ENCODE results near the gene SCFD2.
A peak's percentile ranks its signal among the peaks of the same experiment; 100 is the strongest.
"Not testable (repeated sequence)": the region's sequence is repeated elsewhere in the genome, so short reads cannot be mapped to it uniquely, and the experiment has no call there.

SCFD2 gene

DNA sequence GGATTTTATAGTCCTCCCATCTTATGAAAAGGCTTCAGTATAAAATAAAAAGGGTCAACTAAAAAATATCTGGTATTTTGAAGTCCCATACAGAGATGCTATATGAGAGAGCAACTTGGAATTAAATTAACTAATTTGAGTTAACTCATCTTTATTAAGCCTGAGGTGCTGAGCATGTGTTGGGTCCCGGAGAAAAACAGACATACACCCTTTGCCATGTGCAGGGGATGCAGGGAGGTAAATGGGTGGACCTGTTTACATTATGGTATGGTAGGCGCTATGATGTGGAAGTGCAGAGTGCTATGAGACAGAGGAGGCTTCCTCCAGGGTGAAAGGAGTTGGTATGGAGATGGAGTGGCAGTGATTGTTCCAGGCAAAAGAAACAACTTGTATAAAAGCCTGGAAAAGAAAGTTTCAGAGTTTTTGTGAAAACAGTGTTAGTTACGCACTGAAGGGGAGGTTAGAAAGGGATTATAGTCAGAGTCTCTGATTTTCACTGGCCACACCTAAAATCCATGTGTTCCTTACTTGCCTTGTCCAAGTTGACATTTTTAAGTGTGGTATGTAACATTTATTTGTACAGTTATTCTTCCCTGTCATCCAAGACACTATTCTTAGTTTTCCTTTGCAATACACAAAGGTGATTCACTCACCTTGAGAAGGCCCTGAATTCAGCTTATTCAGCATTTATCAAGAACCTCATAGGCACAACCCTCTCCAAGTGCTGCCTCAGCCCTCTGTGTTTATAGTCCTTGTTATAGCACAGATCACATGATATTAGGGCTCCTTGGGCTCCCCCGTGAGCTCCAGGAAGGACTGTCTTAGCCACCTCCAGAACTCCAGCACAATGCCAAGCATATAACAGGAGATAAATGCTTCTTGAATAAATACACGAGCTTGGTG, 351.7 kb downstream of the SCFD2 start:
- DNase-seq (ENCODE audit: low read depth), result no peak

DNA sequence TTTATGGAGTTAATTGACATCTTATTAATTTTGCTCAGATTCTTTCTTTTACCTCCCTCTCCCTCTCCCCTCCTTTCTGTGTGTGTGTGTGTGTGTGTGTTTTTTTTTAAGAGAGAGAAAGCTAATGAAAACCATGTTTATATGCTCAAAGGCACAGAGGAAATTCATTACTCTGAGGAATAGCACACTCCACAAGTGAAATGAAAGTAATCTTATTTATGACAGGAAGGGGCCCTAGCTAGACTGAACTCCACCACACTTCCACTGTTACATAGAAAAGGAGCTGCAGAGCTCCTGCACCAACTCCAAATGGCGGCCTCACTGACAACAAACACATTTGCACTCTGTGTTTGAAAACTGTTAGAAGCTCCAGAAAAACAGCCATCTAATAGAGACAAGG, 353.1 kb downstream of the SCFD2 start:
- DNase-seq (ENCODE audit: low read depth), result no peak

DNA sequence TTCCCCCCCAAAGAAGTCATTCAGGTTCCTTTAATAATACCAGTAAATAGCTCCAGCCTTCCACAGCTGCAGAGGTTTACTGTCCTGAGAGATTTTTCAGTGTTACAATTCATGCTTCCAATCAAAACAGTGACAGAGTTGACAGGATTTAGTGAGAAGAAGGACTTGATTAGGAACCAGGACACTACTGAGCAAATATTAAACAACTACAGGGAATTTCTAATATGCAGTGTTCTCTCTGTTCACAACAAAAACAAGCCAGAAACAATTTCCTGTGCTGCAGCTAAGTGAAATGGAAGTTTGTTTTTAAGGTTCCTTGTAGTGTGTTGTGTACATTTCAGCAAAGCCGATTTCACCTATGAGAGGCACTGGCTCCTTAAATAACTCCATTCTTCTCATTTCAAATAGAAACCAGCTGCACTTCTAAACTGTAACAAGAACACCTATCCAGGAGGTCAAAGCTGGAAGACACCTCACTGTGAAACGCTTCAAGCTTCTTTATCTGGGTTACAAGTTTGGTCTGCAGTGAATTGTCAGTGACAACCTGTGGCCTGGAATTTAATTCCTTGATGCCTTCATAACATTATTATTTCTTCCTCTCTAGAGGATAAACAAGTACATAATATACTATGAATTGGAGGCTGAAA, 354.5 kb downstream of the SCFD2 start:
- no peak for DNase-seq (ENCODE audit: low read depth)

DNA sequence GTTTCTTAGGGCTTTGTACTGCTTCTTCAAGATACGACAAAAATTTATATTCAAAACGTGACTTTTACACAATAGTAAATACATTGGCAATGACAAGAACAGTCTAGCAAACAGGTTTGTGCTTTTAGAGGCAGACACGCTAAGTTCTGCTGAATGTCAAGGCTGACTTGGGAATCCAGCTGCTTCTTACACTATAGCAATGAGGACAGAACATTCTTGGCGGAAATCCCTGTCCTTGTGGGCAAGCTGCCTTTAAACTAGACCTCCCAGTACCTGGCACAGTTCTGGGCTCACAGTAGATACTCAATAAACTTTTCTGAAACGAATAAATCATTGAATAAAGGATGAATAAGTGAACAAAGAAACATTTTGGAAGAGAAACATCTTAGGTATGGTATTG, 355.5 kb downstream of the SCFD2 start:
- no peak for DNase-seq (ENCODE audit: low read depth)

DNA sequence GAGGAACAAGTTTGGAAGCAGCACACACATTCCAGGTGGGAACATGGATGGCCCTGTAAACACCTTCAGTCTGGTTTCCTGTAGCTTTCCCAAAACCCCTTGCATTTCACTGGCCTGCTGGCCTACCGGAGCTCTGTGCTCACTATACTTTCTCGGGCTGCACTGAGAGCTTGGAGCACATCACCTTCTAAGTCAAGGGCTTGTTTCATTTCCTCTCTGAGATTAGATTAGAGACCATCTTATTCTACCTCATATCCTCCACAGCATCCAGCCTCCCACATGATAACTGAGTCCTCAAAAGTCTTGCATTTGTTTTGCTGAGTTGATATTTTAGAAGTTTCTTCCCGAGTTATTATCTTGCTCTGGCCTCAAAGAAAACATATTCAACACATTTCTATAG, 356.0 kb downstream of the SCFD2 start:
- no peak for DNase-seq (ENCODE audit: low read depth)

DNA sequence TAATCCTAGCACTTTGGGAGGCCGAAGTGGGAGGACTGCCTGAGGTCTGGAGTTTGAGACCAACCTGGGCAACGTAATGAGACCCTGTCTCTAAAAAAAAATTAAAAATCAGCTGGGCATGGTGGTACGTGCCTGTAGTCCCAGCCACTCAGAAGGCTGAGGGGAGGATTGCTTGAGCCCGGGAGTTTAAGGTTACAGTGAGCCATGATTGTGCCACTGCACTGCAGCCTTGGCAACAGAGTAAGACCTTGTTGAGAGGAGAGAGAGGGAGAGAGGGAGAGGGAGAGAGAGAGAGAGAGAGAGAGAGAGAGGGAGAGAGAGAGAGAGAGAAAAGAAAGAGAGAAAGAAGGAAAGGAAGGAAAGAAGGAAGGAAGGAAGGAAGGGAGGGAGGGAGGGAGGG, 358.8 kb downstream of the SCFD2 start:
- no peak for DNase-seq (ENCODE audit: low read depth)

DNA sequence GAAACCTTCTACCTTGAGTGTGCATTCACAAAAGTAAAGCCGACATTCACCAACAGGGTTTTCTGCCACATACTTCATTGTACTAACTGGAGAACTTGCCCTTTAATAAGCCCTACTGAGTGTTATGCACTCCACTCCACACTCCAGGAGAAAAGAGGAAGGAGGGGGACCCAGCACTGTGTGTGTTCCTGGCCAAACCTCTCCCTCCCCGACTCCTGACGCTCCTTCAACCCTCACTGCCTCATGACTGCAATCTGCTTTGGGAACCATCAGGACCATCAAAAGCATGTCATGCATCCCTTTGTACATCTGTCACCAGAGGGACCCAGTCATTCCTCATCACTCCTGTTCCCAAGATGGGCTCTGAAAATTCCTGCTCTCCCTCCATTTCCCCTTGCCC, 360.1 kb downstream of the SCFD2 start:
- DNase-seq (ENCODE audit: low read depth), result no peak

DNA sequence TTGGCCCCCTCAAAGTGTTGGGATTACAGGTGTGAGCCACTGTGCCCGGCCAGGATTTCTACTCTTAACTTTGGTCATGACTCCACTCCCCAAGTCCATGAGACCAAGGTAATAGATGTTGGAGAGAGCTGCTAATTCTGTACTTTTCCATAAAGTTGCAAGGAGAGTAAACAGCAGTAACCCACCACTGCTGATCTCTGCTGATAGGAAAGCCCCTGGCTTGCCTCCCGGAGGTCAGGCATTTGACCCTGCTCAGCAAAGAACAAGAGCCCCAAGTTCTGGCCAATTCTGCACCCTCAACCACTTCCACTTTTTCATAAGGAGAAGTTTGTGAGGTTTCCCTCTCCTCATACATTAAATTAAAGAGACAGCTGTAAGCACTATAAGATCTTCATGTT, 360.7 kb downstream of the SCFD2 start:
- no peak for DNase-seq (ENCODE audit: low read depth)

DNA sequence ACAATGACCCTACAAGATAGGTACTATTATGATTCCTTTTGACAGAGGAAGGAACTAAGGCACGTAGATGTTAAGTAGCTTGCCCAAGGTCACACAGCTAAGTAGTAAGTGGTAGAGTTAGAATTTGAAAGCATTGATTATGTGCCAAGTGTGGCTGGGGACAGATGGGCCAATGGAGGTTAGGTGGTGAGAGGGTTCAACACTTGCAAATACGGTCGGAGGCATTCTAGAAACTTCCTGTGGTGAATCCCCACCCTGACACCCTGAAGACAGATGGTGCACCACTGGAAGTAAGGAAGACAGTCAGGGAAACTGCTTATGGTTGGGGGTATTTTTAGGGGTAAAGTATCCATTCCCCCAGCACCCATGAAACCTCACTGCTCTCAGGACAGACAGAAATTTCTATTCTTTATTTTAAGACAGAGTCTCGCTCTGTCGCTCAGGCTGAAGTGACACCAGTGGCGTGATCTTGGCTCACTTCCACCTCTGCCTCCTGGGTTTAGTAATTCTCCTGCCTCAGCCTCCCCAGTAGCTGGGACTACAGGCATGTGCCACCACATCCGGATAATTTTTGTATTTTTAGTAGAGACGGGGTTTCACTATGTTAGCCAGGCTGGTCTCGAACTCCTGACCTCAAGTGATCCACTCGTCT, 361.2 kb downstream of the SCFD2 start:
- DNase-seq (ENCODE audit: low read depth), result no peak

DNA sequence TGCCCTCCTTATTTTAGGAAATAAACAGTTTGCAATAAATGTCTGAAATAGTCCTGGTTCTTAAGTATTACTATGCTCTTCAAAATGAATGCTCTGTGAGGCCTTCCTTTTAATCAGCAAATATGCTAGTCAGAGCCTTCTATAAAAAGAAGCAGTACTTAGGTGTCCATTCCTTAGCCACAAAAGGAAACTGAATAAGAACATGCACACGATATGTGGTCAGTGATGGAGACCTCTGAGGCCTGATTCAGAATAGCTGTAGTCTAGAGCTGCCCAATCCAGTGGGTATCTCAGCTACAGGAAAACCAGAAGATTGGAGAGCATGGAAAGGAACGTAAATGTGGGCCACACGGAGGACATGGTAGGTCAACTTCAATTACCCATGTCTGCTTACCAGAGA, 361.9 kb downstream of the SCFD2 start:
- no peak for DNase-seq (ENCODE audit: low read depth)

DNA sequence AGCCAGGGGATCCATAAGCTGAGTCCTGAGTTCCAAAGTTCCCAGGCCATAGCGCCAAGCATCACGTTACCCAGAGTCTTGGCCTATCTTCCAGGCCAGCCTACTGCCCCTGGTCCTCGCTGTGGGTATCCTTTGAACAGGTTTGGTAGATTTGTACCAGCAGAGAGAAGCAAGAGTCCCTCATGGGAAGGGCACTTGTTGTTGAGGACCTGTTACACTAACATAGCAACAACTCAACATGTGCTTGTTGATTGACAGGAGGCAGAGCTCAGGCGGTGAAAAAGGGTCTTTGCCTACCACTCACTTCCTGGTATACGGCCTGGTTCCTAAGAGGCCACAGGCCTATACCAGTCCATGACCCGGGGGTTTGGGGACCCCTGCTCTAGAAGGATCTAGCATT, 365.3 kb downstream of the SCFD2 start:
- no peak for DNase-seq (ENCODE audit: low read depth)

DNA sequence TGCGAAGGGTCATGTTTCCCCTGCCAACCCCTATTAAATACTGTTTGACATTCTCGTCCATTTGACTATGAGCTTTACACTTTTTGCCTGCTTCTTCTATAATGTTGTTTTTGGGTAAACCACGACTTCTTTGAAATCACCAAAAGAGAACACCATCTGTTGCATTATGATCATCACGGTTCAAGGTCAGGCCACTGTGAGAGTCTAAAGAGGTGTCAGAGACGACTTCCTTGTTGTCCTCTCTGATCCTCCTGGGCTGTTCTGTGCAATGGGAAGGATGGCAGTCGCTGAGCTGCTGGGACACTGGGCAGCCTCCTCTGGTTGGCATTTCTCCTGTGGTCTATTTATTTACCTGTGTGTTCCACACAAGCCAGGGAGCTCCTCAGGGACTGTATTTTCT, 366.2 kb downstream of the SCFD2 start:
- no peak for DNase-seq (ENCODE audit: low read depth)

DNA sequence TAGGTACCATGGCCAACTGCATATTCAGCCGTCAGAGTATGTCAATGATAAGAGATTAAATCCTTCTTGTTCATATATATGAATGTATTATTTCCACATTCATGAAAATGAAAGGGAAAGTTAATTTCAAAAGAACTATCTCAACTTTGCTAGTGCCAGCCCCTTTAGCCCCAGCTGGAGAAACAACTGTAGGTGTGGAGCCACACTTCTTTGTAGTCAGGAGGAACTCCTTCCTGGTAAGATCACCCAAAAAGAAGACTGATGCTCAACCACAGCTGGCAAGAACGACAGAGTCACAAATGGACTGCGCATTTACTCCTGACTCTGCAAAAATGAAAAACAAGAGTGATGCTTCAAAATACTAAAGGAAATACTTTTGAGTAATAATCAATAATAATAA, 367.4 kb downstream of the SCFD2 start:
- DNase-seq (ENCODE audit: low read depth), result no peak

DNA sequence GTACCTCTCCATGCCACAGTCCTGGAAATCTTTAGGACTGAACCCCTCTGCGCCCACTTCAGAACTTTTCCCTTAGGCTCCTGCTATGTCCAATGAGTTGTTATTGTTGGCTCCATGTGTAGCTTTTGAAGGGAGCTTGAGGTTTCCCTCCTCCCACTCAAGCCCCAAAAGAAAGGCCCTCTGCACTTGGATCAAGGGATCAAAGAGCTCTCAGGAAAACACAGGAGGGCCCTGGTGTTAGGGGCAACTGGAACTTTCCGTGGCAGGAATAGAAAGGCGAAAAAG, 368.8 kb downstream of the SCFD2 start:
- DNase-seq (ENCODE audit: low read depth), result no peak

DNA sequence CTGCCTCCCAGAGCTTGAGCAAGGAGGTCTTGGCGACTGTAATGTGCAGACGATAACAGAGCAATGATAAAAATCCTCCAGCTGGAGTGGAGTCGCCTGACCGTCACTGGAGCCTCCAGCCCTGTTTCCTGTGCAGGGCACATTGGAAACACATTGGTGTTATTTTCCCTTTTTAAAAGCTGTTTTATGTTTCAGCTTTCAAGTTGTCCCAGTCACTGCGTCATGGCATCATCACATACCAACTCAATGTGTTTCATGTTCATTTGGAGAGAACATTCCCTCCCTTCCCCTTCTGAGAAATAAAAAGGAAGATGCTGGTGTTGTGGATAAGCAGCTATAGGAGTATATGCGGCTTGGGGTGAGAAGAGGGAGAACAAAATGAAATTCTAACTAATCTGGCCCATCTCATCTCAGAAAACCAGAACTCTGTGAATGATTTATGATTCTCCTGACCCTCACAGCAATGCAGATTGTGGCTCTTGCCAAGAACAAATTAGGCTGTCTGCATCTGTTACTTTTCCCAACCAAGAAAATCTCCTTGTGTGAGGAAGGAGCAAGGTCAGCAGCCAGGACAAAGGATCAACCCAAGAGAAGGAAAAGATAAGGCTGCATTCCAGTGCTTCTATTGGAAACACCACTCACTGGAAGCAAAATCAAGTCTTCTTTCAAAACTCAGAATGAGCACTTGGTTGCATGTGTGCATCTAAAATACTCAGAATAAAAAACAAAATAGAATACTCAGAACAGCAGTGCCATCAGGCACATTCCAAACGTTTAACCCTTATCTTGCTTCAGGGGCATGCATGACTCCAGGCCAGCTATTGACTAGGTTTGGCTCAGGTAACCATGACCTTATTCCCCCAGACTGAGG, 369.4 kb downstream of the SCFD2 start:
- DNase-seq (ENCODE audit: low read depth), result peak; percentile 24

DNA sequence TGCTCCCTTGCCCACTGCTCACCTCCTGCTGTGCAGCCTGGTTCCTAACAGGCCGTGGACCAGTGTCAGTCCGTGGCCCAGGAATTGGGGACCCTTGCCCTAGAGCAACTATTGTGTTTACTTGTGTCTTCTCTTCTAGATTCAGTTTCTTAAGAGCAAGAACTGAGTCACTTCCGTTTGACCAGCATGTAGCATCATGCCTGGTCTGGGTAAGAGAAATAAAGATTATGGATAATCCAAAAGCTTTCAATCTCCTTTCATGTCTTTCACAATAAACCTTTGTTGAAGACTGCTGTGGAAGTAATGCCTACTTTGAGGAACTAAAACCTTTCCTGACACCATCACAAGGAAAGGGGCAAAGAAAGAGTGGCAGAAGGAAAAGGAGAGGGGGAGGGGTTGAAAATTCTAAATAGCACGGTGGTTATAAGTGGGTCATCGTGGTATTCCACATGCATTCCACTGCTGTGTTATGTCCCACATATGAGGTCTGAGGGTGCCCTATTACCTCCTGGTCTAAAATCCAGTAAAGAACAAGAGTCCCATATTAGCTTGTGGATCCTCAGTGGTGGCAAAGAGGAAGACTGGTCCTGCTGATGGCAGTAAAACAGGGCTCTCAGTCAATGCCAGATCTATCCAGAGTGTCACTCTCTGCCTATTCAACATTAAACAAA, 370.4 kb downstream of the SCFD2 start:
- no peak for DNase-seq (ENCODE audit: low read depth)

DNA sequence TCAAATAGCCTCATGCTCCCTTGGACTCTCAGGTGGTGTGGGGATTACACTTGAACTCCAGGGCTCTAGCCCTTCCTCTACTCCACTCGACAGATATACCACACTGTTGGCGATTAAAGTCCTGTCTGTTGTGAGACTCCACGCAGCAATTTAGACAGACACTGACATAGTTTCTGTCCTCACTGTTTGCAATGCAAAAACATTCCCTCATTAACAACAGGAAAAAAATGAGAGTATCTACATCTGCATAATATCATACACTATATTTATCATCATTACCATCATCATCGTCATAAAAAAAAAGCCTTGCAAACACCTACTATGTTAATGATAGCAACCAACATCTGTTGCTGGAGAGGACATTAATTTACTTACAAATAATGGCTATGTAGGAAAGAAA, 371.3 kb downstream of the SCFD2 start:
- DNase-seq (ENCODE audit: low read depth), result no peak

DNA sequence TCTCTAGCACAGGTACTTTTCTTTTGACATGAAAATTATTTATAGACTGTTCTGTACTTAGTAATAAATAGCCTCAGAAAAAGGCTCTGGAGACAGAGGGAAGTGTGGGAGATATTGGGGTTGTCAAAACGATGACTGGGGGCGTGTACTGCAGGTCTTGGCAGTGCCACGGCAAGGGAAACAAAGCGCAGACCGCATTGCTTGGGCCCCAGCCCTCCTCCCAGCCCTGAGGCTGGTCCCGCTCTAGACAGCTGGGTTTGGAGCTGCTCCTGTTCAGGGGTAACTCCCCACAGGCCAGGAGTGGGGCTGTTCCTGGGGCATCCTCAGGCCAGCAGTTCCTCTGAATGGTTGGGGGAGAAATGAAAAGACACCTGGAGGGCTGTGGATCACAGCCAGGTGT, 372.1 kb downstream of the SCFD2 start:
- no peak for DNase-seq (ENCODE audit: low read depth)

DNA sequence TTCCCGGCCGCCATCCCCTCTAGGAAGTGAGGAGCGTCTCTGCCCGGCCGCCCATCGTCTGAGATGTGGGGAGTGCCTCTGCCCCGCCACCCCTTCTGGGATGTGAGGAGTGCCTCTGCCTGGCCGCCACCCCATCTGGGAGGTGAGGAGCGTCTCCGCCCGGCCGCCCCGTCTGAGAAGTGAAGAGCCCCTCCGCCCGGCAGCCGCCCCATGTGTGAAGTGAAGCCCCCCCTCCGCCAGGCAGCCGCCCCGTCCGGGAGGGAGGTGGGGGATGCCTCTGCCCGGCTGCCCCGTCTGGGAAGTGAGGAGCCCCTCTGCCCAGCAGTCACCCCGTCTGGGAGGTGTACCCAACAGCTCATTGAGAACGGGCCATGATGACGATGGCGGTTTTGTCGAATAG, 373.3 kb downstream of the SCFD2 start:
- DNase-seq (ENCODE audit: low read depth), result not testable (repeated sequence)

DNA sequence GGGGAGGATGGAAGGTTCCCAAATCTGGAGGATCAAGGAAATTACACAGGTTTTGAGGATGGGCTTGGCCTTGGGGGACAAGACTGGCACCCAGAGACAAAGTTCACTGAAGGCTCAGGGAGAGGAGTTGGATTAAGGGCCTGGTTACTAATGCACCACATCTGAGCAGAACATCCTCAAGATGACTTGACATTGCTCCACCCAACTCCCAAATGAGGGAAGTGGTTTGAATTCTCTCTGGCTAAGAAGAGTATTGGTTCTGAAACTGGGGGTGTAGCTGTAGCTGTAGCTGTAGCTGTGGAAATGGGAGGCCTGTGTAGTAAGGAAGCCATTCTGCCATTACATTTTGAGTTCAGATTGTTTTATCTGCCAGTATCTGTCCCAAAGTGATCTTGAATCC, 374.4 kb downstream of the SCFD2 start:
- DNase-seq (ENCODE audit: low read depth), result no peak

DNA sequence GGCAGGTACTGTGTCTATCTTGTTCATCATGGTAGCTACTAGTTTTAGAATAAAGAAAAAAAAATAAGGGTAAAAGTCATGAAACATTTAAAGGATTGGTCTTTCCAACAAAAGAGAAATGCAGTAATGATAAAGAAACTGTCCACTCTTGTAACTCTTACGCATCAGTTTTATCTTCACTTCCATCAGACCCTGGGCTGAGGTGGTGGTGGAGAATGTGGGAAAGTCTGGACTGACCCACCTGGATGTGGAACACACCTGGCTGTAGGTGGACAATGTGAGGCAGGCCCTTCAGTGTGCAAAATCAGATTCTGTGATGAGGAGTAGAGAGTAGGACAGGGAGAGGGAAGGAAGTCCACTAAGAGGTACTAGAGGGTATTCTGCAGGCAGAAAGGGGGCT, 375.2 kb downstream of the SCFD2 start:
- no peak for DNase-seq (ENCODE audit: low read depth)

DNA sequence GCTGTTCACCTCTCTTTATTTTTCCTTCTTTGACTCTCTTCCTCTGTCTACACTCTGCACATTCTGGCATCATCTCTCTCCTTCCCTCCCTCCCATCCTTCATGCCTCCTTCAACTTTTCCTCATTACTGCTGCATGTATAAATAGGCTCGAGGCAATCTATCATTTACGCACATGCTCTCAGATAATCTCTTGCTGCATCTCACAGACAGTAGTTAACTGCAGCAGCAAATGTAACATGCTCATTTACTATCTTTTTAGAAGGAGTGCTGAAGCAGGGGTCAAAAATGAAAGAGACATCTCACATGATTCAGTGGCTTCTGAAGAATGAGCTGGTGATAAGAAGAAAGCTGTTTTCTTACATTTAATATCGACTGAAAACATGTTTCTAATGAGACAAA, 376.0 kb downstream of the SCFD2 start:
- DNase-seq (ENCODE audit: low read depth), result no peak
